ENCODE data around the gene STK39. TPM values are rescaled to one million over a fixed set of nuclear protein-coding genes. Genes with fewer than 3 reads are reported as not detected.
"Not testable (repeated sequence)": the region's sequence is repeated elsewhere in the genome, so short reads cannot be mapped to it uniquely, and the experiment has no call there.

The STK39 gene
- polyA plus RNA-seq, 2 of the 4 experiments (the other 2 are of a cell fraction): 14.2 to 27.2 TPM

GRCh38 chr2:168044176-168044575 is 203.2 kb downstream of the STK39 start:
- no peaks in the 10 kb centered on the region for H3K4me1 ChIP-seq
- H3K27ac ChIP-seq: no peak overlapping the region
- ATAC-seq (no peak), DNase-seq (ENCODE audit: low read depth in 1 of 2, low spot score in 1 of 2) (no peak), FAIRE-seq (no peak)
- H3K9me3 ChIP-seq: no peaks in the 10 kb centered on the region
- ChIA-PET CTCF (no interaction called here), POLR2A (no interaction called here)
- no peak overlapping the region for H3K4me2 ChIP-seq
- TF ChIP-seq ATOH8 (CRISPR knock-in tag; IDR thresholded peaks at IDR 0.05; ENCODE audit: low read depth) (no peak), TP53 (CRISPR knock-in tag; IDR thresholded peaks at IDR 0.05) (no peak), BHLHE40 (IDR thresholded peaks at IDR 0.05; ENCODE audit: low read depth, low read length) (no peak), FOSB (CRISPR knock-in tag; IDR thresholded peaks at IDR 0.05) (no peak), CHD2 (IDR thresholded peaks at IDR 0.05; ENCODE audit: low read length, partially characterized antibody) (no peak), REST (IDR thresholded peaks at IDR 0.05) (no peak), NR3C1 (IDR thresholded peaks at IDR 0.05) (no peak)
- WGBS (ENCODE audit: missing lambda C conversion rate): 83% methylated on average over 2 of the region's 2 CpGs
- no peak overlapping the region for H3K4me3 ChIP-seq

- WGBS (ENCODE audit: missing lambda C conversion rate): 86% methylated on average over 5 of the region's 5 CpGs
- ATAC-seq; H3K4me3 ChIP-seq; H3K4me1 ChIP-seq; H3K9me3 ChIP-seq; H3K4me2 ChIP-seq; FAIRE-seq; POLR2A ChIA-PET; DNase-seq (ENCODE audit: low read depth in 1 of 2, low spot score in 1 of 2); H3K27ac ChIP-seq: not testable (repeated sequence)
- CTCF ChIA-PET: interaction anchor here (0.6 kb wide), 1 partner anchor 13 kb away, joined by 3 read pairs; no protein-coding TSS in a partner anchor
These were observed 205.1 kb downstream of the STK39 start for GRCh38 chr2:168042127-168042824.

GRCh38 chr2:168039881-168040280 is 207.5 kb downstream of the STK39 start:
- no peak for ATAC-seq
- POLR2A ChIA-PET: no interaction called here
- DNase-seq (ENCODE audit: low read depth in 1 of 2, low spot score in 1 of 2): no peak
- FAIRE-seq: no peak
- Histone ChIP-seq H3K27ac (no peak overlapping the region), H3K4me3 (no peak overlapping the region), H3K4me2 (no peak overlapping the region), H3K4me1 (no peaks in the 10 kb centered on the region), H3K9me3 (no peaks in the 10 kb centered on the region)
- WGBS (ENCODE audit: missing lambda C conversion rate): 99% methylated on average over 3 of the region's 3 CpGs
- CTCF ChIA-PET: no interaction called here
- TF ChIP-seq FOSB (CRISPR knock-in tag; IDR thresholded peaks at IDR 0.05) (no peak), HDAC2 (IDR thresholded peaks at IDR 0.05) (no peak), PHF8 (IDR thresholded peaks at IDR 0.05; ENCODE audit: borderline replicate concordance, low read depth) (no peak), ZC3H11A (IDR thresholded peaks at IDR 0.05) (no peak), EHF (CRISPR knock-in tag; IDR thresholded peaks at IDR 0.05) (no peak), HMGXB4 (CRISPR knock-in tag; IDR thresholded peaks at IDR 0.05; ENCODE audit: borderline replicate concordance) (no peak), ZSCAN20 (CRISPR knock-in tag; IDR thresholded peaks at IDR 0.05) (no peak), CHD4 (IDR thresholded peaks at IDR 0.05; ENCODE audit: borderline replicate concordance) (no peak), TP53 (CRISPR knock-in tag; IDR thresholded peaks at IDR 0.05) (no peak), FOSL2 (IDR thresholded peaks at IDR 0.05) (no peak), FOSL2 (CRISPR knock-in tag; IDR thresholded peaks at IDR 0.05) (no peak), CBX8 (IDR thresholded peaks at IDR 0.05) (no peak), GATA3 (IDR thresholded peaks at IDR 0.05; ENCODE audit: borderline replicate concordance) (no peak), MYC (IDR thresholded peaks at IDR 0.05; ENCODE audit: borderline replicate concordance, low read length) (no peak), SREBF2 (IDR thresholded peaks at IDR 0.05) (no peak), EHMT2 (IDR thresholded peaks at IDR 0.05; ENCODE audit: low read depth) (no peak), RCOR1 (IDR thresholded peaks at IDR 0.05; ENCODE audit: low read depth, low read length) (no peak), CBX2 (IDR thresholded peaks at IDR 0.05; ENCODE audit: borderline replicate concordance, low read depth) (no peak), BCL3 (IDR thresholded peaks at IDR 0.05) (no peak)

All from A549 (cell line).